Activated naive CD4-positive, alpha-beta T cell treated with Interleukin-2 at 50 U/mL for 16 hours (primary cell): ENCODE measurements around the gene HS2ST1.
"Not testable (repeated sequence)": the region's sequence is repeated elsewhere in the genome, so short reads cannot be mapped to it uniquely, and the experiment has no call there.

Experiments used
- DNase-seq: peaks from one replicate; pipeline ENCODE4 v3.0.0-alpha.2; 2020

Gene HS2ST1

GRCh38 chr1:86914601-86914997 lies at the start of gene HS2ST1:
Gene HS2ST1 (plus strand): TSS chr1:86914635.
- DNase-seq = no peak

GRCh38 chr1:86865973-86866637 lies 48.3 kb upstream of the HS2ST1 start:
- no peak for DNase-seq

GRCh38 chr1:86866665-86867064 lies 47.8 kb upstream of the HS2ST1 start:
- no peak for DNase-seq

GRCh38 chr1:86867278-86867677 lies 47.2 kb upstream of the HS2ST1 start:
- not testable (repeated sequence) for DNase-seq

- no peak for DNase-seq
Observed at GRCh38 chr1:86868477-86868876, 46.0 kb upstream of the HS2ST1 start.

GRCh38 chr1:86871001-86871400 lies 43.4 kb upstream of the HS2ST1 start:
- no peak for DNase-seq

- no peak for DNase-seq
Observed at GRCh38 chr1:86872086-86872485, 42.3 kb upstream of the HS2ST1 start.

- no peak for DNase-seq
Observed at GRCh38 chr1:86875722-86876121, 38.7 kb upstream of the HS2ST1 start.

- DNase-seq = no peak
Observed at GRCh38 chr1:86887479-86888162, 26.8 kb upstream of the HS2ST1 start.

GRCh38 chr1:86888327-86888726 lies 26.1 kb upstream of the HS2ST1 start:
- DNase-seq = no peak

GRCh38 chr1:86899401-86899800 lies 15.0 kb upstream of the HS2ST1 start:
- not testable (repeated sequence) for DNase-seq

- DNase-seq = no peak
Observed at GRCh38 chr1:86905875-86906274, 8.6 kb upstream of the HS2ST1 start.

GRCh38 chr1:86906419-86906818 lies 8.0 kb upstream of the HS2ST1 start:
- DNase-seq = no peak

GRCh38 chr1:86912281-86912900 lies 2.0 kb upstream of the HS2ST1 start:
- no peak for DNase-seq

- peak; percentile 39 for DNase-seq
Observed at GRCh38 chr1:86913399-86913895, 988 bp upstream of the HS2ST1 start.

GRCh38 chr1:86913896-86914600 lies 387 bp upstream of the HS2ST1 start, which contains the start of gene SELENOF:
Gene SELENOF (minus strand): TSS chr1:86914126. CDS start chr1:86914111, 15 bp downstream.
- peak; percentile 100 for DNase-seq

- DNase-seq = peak; percentile 49
Observed at GRCh38 chr1:86914998-86915736, 732 bp downstream of the HS2ST1 start.

GRCh38 chr1:86915737-86916235 lies 1.4 kb downstream of the HS2ST1 start:
- no peak for DNase-seq

GRCh38 chr1:86916752-86917151 lies 2.3 kb downstream of the HS2ST1 start:
- DNase-seq = no peak

- DNase-seq = no peak
Observed at GRCh38 chr1:86922445-86922844, 8.0 kb downstream of the HS2ST1 start.

GRCh38 chr1:86924324-86924960 lies 10.0 kb downstream of the HS2ST1 start:
- no peak for DNase-seq

- no peak for DNase-seq
Observed at GRCh38 chr1:86925742-86926141, 11.3 kb downstream of the HS2ST1 start.
